ENCODE results near the gene FAM228B.
"Not testable (repeated sequence)": the region's sequence is repeated elsewhere in the genome, so short reads cannot be mapped to it uniquely, and the experiment has no call there.

The FAM228B gene

DNA sequence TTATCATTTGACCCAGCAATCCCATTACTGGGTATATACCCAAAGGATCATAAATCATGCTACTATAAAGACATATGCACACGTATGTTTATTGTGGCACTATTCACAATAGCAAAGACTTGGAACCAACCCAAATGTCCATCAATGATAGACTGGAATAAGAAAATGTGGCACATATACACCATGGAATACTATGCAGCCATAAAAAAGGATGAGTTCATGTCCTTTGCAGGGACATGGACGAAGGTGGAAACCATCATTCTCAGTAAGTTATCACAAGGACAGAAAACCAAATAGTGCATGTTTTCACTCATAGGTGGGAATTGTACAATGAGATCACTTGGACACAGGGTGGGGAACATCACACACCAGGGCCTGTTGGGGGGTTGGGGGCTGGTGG lies 22.5 kb upstream of the FAM228B start:
- DNase-seq; intact Hi-C loops (cut with DNase I): not testable (repeated sequence)

DNA sequence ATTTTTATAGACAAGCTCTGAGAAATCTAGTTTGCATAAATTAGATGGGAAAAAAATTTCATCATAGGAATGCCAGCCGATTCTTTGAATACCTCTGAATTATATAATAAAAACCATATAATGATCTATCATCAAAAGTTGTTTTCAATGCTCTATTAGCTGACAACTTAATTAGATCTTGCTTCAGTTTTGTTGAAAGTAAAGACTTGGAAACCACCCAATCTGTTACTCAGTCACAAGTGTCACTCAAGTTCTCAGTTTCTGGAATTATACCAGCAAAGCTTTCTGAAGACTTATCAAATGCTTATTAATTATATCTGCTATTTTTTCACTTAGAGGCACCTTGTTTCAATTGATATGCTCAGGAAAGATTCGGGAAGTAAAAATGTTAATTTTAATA lies 21.3 kb upstream of the FAM228B start:
- no peak for DNase-seq
- intact Hi-C loops (cut with DNase I), result no loop called here

DNA sequence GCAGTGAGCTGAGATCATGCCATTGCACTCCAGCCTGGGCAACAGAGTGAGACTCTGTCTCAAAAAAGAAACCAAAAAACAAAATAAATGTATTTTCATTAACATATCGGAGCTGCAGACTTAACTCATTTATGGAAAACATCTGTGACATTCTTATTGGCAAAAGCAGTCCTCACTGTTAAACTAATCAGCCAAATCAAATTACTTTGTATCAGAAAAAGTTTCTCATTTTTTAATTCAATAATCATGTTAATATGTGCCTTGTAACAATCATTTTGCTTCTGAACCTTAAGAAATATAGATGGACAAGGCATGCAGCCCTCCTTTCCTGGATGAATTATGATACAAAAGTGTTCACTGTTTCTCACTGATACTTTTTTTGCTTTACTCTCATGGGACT lies 20.6 kb upstream of the FAM228B start:
- intact Hi-C loops (cut with DNase I), result no loop called here
- no peak for DNase-seq

DNA sequence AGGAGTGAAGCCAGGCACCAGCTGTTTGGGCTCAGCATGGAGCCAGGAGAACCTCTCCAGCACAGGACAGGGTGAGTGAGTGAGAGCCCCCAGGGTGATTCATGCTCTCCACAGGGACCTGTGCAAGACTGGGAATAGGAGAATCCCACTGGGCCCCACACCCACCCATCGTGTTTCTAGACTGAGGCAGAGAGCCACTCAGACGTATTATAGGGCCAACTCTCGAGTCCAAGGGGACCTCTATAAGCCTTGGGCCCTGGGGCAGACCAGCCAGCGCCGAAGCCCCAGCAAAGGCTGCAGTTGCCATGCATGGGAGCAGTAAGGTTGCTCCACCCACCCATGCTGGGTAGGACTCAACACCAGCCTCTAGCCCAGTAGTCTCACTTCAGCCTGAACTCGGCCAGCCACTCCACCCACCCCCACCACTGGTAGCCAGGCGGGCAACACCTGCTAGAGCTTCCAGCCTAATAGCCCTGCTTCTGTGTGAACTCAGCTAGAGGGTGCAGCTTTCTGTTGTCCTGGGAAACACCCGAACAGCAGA lies 19.1 kb upstream of the FAM228B start:
- no peak for DNase-seq
- intact Hi-C loops (cut with DNase I), result no loop called here

DNA sequence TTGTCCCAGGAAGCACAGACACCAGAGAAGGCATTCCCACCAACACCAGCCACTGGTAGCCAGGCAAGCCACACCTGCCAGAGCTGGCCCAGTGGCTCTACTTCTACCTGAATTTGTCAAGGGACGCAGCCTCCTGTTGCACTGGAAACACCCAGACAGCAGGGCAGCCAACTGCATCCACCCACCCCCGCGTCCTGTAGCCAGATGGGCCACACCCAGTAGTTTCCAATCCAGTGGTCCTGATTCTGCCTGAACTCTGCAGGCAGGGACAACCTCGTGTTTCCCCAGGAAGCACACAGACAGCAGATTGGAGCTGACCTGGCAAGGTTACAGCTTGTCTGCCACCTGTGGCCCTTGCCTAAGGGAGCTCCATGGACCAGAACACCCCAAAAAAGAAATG lies 18.4 kb upstream of the FAM228B start:
- intact Hi-C loops (cut with DNase I), result no loop called here
- DNase-seq, result no peak

DNA sequence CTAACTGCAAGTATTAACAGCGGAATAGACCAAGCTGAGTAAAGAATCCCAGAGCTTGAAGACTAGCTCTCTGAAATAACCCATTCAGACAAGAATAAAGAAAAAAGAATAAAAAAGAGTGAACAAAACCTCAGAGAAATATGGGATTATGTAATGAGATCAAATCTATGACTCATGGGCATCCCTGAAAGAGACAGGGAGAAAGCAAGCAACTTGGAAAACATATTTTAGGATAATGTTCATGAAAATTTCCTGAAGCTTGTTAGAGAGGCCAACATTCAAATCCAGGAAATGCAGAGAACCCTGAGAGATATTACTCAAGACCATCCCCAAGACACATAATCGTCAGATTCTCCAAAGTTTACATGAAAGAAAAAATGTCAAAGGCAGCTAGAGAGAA lies 17.5 kb upstream of the FAM228B start:
- intact Hi-C loops (cut with DNase I), result no loop called here
- no peak for DNase-seq

DNA sequence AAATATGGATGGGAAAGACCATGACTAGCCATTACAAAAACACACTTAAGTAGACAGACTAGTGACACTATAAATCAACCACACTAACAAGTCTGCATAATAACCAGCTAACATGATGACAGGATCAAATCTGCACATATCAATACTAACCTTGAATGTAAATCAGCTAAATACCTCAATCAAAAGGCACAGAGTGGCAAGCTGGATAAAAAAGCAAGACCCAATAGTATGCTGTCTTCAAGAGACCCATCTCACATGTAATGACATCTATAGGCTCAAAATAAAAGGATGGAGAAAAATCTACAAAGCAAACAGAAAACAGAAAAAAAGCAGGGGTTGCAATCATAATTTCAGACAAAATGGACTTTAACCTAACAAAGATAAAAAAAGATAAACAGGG lies 16.5 kb upstream of the FAM228B start:
- intact Hi-C loops (cut with DNase I), result no loop called here
- no peak for DNase-seq

DNA sequence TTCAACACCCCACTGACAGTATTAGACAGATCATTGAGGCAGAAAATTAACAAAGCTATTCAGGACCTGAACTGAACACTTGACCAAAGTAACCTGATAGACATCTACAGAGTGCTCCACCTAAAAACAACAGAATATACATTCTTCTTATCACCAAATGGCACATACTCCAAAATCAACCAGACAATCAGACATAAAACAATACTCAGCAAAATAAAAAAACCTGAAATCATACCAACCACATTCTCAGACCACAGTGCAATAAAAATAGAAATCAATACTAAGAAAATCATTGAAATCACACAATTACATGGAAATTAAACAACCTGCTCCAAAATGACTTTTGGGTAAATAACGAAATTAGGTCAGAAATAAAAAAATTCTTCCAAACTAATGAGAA lies 15.9 kb upstream of the FAM228B start:
- intact Hi-C loops (cut with DNase I), result no loop called here
- DNase-seq, result no peak

DNA sequence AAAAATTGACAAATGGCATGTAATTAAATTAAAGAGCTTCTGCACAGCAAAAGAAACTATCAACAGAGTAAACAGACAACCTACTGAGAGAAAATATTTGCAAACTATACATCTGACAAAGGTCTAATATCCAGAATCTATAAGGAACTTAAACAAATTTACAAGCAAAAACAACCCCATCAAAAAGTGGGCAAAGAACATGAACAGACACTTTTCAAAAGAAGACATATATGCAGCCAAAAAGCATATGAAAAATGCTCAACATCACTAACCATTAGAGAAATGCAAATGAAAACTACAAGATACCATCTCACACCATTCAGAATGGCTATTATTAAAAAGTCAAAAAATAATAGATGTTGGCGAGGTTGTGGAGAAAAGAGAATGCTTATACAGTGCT lies 13.8 kb upstream of the FAM228B start:
- DNase-seq; intact Hi-C loops (cut with DNase I): not testable (repeated sequence)

DNA sequence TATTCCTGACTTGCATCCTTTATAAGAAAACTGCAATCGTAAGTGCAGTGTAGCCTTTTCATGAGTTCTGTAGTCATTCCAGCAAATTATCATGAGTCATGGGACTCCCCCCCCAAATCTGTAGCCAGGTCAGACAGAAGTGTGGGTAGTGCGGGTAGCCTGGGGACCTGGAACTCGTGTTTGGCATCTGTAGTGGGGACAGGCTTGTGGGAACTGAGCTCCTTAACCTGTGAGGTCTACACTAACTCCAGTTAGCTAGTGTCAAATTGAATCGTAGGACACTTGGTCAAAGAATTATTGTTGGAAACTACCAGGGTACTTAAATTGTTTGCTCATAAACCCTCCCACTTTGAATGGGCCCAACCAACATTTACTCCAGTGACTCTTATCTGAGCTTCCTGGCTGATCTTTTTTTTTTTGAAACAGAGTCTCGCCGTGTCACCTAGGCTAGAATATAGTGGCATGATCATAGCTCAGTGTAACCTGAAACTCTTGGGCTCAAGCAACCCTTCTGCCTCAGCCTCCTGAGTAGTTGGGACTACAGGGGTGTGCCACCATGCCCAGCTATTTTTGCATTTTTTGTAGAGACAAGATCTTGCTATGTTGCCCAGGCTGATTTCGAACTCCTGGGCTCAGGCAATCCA lies 12.5 kb upstream of the FAM228B start:
- intact Hi-C loops (cut with DNase I), result no loop called here
- DNase-seq, result no peak

DNA sequence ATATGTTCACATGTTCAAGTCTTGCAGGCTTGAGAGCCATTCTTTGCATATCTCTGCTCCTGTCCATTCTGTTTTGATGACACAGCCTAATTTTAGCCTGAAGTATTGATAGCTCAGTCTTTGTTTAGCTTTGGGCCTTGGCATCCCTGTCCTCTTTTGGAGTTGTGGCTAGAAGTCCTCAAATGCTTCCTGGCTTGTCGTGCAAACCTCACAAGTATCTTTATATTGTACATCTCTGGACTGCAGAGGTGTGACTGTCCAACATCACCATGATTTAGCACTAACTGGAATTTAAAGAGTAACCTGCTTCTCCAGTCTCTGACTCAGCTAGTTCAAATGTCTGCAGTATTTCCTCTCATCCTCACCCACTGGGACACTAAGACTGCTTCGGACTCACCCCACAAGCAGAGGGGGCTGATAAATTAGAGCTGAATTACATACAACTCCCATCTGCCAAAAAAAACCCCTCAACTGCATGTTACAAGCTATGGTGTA lies 11.8 kb upstream of the FAM228B start:
- intact Hi-C loops (cut with DNase I), result no loop called here
- DNase-seq, result no peak

DNA sequence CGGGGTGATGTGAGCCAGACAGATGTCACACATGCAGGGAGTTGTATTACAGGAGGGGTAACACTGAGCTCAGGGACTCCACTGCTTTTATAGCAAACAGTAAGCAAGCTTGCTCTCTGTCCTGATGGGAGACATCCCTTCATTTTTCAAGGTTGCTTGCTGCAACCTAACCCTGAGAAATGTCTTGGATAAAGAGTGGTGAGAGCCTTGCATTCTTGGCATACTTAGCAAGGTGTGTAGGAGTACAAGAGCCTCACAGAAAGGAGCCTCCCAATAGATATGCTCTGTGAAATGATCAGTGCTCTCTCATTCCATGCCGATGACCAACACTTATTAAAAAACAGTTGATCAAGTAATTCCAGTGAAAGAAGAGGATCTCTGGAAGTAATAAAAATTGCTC lies 8.2 kb upstream of the FAM228B start:
- DNase-seq, result no peak
- intact Hi-C loops (cut with DNase I), result no loop called here

DNA sequence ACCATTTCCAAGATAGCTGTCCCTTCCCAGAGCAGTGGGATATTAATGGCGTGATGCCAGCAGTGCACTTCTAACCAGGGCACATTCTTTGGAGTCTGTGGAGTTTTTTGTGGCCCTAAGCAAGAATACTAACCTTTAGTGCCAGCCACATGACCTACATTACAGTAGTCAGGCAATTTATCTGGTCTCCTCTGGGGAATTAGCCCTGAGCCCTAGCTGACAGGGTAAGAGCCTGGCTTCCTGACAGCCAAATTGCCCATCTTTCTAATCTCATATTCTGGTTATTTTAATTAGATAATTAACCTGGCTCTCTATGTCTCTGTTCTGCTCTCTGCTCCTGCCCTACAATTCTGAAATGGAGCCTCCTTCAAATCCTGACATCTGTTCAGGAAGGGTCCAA lies 5.4 kb upstream of the FAM228B start:
- intact Hi-C loops (cut with DNase I), result no loop called here
- no peak for DNase-seq

DNA sequence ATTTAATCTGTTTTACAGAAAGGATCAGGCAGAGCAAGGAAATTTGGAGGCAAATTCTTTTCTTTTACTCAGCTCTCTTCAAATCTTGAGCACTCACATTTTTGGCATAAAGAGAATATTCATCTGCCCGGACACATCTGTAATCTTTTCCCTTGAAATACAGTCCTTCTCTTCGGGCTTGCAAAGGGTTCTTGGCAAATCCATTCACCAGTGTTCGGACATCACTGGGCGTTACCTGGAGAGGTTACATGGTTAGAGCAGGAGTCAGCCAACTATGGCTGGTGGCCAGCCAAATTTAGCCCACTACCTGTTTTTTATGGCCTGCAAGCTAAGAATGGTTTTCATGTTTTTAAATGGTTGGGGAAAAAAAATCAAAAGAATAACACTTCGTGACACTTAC lies 2.2 kb upstream of the FAM228B start:
- intact Hi-C loops (cut with DNase I), result no loop called here
- no peak for DNase-seq

DNA sequence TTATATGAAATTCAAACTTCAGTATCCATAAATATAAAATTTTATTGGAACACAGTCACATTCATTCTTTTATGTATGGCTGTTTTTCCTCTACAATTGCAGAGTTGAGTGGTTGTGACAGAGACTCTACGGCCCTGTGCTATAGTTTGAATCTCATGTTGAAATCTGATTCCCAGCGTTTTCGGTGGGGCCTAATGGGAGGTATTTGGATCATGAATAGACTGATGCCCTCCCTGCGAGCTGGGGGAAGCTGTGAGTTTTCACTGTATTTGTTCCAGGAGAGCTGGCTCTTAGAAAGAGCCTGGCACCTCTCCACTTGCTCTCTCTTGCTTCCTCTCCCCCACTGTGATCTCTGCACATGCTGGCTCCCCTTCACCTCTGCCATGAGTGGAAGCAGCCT lies 1.8 kb upstream of the FAM228B start:
- no peak for DNase-seq
- intact Hi-C loops (cut with DNase I), result no loop called here

DNA sequence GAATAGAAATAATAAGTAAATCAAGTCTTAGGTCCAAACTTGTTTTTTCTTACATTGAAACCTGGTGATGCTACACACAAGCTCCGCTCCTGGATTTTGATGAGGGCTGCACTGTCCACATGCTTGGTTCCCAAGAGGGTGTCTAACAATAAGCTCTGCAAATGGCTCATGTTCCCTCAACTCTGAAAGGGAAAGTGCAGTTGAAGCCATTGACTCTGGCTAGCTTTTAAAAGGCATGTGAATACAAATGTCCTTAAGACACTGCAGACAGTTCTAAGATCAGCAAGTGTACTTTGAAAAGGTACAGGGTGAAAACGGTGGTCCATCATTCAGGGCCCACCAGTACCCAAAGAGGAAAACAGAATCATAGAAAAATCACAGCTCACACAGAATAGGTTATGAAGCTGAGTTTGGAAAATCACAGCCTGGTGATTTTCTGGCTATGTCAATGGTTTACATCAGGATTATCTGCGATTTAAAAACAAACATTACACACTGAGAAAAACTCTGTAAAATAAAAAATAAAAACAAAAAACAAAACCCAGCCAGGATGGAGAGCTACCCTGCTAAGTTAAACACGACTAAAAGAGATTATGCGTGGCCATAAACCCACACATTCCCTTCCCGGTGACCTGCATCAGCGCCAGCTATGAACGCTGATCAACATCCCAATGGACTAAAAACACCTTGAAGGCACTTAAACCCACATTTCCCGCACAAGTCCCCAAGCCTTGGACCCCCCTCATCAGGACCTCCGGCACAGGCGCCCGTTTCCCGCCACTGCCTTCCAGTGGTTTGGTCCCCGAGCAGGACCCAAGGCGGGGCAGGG lies 689 bp upstream of the FAM228B start:
- no peak for DNase-seq
- intact Hi-C loops (cut with DNase I), result loop anchor here (2.0 kb wide), 1 partner anchor 38 kb away; the partner anchor contains the start of gene TP53I3

DNA sequence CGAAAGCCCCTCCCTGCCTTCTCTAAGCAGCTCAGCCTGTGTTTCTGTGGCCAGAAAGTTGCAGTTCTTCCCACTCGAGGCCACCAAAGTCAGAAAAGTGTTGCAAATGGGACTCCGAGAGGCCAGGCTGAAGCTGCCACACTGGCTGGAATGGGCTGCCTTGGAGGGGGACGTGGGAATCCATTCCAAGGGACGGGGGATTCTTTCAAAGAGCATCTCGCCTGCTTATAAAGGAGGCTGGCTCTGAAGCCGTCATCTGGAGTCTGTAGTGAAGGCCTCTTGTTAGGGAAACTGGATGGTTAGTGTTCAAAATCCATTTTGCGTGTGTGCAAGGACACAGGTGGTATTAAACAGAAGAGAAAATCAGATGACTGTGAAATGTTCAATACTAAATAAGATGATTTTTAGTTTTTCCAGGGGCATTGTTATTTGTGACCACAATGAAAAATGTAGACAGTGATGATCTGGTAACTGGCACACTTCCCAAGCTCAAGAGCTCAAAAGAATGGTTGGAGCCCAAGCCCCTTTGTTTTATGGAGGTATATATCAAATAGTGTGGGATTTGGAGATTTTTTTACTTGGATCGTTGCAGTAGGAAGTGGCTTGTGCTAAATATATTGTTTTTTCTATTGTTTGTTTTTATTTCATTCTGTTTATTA lies 782 bp downstream of the FAM228B start:
- DNase-seq, result no peak
- intact Hi-C loops (cut with DNase I), result loop anchor here (2.0 kb wide), 1 partner anchor 39 kb away; the partner anchor contains the start of gene TP53I3

DNA sequence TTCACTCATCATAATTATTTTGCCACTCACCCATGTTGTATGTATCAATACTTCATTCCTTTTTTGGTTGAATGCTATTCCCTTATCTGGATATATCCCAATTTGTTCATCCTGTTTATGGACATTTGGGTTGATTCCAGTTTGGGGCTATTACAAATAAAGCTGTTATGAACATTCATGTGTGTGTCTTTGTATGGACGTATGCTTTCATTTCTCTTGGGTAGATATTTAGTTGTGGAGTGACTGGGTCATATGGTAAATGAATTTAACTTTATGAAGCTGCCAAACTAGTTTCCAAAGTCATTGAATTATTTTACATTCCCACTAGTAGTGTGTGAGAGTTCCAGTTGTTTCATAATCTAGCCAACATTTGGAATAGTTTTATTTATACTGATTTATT lies 2.7 kb downstream of the FAM228B start:
- intact Hi-C loops (cut with DNase I), result no loop called here

DNA sequence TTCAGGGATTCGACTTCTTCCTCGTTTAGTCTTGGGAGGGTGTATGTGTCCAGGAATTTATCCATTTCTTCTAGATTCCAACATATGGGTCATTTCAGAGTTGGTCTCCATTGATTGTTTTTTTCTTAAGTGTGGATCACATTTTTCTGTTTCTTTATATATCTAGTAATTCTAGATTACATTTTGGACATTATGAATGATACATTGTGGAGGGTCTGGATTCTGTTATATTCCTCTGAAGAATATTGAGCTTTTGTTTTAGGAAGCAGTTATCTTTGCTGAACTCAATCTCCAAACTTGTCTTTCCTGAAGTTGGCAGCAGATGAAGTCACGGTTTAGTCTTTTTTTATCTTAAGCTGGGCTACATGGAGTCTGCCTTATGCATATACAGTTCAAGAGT lies 9.3 kb downstream of the FAM228B start:
- DNase-seq, result no peak
- intact Hi-C loops (cut with DNase I), result no loop called here

More for the DNA sequence above, 2.7 kb downstream of the FAM228B start:
- DNase-seq, result no peak

DNA sequence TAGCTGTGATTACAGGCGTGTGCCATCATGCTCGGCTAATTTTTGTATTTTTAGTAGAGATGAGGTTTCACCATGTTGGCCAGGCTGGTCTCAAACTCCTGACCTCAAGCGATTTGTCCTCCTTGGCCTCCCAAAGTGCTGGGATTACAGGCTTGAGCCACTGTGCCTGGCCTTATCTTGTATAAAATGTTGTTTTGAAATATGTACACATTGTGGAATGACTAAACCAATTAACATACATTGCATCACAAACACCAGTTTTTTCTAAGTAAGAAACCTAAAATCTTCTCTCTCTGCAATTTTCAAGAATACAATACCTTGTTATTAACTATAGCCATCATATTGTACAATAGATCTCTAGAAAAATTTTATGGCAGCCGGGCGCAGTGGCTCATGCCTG lies 17.0 kb downstream of the FAM228B start:
- DNase-seq; intact Hi-C loops (cut with DNase I): not testable (repeated sequence)

DNA sequence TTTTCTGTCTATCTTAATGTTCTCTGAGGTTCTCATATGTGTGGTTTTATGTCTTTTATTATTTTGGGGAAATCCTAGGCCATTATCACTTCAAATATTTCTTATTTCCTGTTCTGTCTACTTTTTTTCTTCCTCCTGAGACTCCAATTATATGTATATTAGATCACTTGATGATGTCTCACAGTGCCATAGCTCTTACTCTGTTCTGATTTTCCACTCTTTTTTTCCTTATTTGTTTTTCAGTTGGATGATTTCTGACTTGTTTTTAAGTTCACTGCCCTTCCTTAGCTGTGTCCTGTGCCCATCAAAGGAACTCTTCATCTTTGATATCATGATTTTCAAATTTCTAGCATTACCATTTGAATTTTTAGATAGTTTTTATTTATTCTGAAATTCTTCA lies 24.1 kb downstream of the FAM228B start:
- intact Hi-C loops (cut with DNase I), result no loop called here
- no peak for DNase-seq

Measured in posterior cingulate gyrus (tissue), 11 donors.